Stimulated activated naive CD8-positive, alpha-beta T cell treated with anti-CD3 and anti-CD28 coated beads, Interleukin-15, amount 100 ng/mL, for 72 hours (primary cell): ENCODE measurements around the gene PPP1R1C.
"Not testable (repeated sequence)": the region's sequence is repeated elsewhere in the genome, so short reads cannot be mapped to it uniquely, and the experiment has no call there.

Experiments used
- ATAC-seq: fragments of 150-1000 bp; cut with Tn5 transposase; 2 replicates; pipeline ENCODE4 v1.10.0; 2021; ENCODE audit warnings: mild to moderate bottlenecking, moderate library complexity
- DNase-seq, 2 donors: peaks; one replicate each; pipeline ENCODE4 v3.0.0; 2021 to 2022
- H3K27ac Mint-ChIP-seq, 2 donors: one replicate each; pipeline ENCODE4 v1.8.0; 2022; ENCODE audit warnings: mild to moderate bottlenecking in 2 of 2, mixed read lengths in 2 of 2, moderate library complexity in 2 of 2
- H3K27me3 Mint-ChIP-seq: one replicate; pipeline ENCODE4 v1.8.0; 2022; ENCODE audit warnings: mixed read lengths
- H3K4me1 Mint-ChIP-seq: one replicate; pipeline ENCODE4 v1.8.0; 2022; ENCODE audit warnings: mild to moderate bottlenecking, mixed read lengths
- H3K4me3 Mint-ChIP-seq, 2 donors: one replicate each; pipeline ENCODE4 v1.8.0; 2022; ENCODE audit warnings: mild to moderate bottlenecking in 2 of 2, mixed read lengths in 2 of 2, moderate library complexity in 1 of 2
- H3K9me3 Mint-ChIP-seq, 2 donors: one replicate each; pipeline ENCODE4 v1.8.0; 2022; ENCODE audit warnings: mixed read lengths in 2 of 2

PPP1R1C gene

DNA sequence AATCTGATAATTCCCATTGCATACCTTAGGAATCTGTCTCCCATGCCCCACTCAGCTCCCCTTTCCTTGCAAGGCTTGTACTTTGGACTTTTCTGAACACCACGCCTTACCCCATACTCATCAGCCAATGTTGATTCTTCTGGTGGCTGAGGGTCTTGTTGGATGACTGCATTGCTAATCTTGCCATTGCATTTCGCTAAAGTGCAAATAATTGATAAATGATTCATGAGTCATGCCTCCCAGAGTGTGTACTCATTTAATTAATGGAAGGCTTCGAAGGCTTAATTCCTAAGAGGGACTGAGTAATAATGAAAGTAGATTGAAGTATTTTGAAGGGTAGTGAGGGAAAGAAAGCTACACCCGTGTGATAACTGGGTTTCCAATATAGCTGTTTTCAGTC, 28.0 kb upstream of the PPP1R1C start:
- H3K4me3 Mint-ChIP-seq, result no peak overlapping the region
- no peaks in the 10 kb centered on the region for H3K9me3 Mint-ChIP-seq
- peaks cover 12% of the 10 kb centered on the region for H3K4me1 Mint-ChIP-seq
- DNase-seq, result no peak
- ATAC-seq, result no peak
- peaks cover 20% of the 10 kb centered on the region for H3K27me3 Mint-ChIP-seq
- no peak overlapping the region for H3K27ac Mint-ChIP-seq

DNA sequence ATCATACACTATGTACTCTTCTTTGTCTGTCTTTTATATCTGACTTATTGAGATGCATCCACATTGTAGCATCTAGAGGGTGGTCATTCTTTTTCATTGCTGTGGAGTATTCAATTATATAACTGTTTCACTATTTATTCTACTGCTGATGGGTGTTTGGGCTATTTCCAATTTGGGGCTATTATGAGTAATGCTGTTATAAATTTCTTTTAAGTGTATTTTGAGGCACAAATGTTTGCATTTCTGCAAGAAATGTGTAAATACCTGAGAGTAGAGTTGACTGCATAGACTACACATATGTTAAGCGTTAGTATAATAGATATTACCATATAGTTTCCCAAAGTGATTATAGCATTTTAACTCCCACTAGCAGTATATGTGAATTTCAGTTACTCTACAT, 26.9 kb upstream of the PPP1R1C start:
- no peak overlapping the region for H3K27ac Mint-ChIP-seq
- no peak for ATAC-seq
- no peak for DNase-seq
- no peaks in the 10 kb centered on the region for H3K9me3 Mint-ChIP-seq
- H3K4me1 Mint-ChIP-seq, result peaks cover 9% of the 10 kb centered on the region
- no peak overlapping the region for H3K4me3 Mint-ChIP-seq
- H3K27me3 Mint-ChIP-seq, result peaks cover 14% of the 10 kb centered on the region

DNA sequence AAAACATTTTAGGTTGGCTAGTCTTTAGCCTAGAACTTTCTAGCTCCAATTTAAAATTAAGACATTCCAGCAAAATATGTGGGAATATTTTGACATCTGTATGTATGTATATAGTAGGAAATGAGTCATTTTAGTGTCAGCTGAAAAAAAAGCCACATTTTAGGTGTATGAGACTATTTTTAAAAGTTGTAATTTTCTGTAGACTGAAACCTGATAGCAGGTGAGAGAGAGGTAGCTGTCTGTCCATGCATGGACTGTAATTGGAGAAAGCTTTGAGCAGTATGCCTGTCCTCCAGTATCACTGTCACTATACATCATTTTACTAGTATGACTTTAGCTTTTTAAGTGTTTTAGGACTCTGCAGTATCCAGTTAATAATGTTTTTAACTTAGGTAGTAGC, 26.1 kb upstream of the PPP1R1C start:
- no peak overlapping the region for H3K4me3 Mint-ChIP-seq
- DNase-seq, result no peak
- peaks cover 1% of the 10 kb centered on the region for H3K4me1 Mint-ChIP-seq
- no peak for ATAC-seq
- H3K27me3 Mint-ChIP-seq, result peaks cover 14% of the 10 kb centered on the region
- H3K9me3 Mint-ChIP-seq, result no peaks in the 10 kb centered on the region
- no peak overlapping the region for H3K27ac Mint-ChIP-seq

DNA sequence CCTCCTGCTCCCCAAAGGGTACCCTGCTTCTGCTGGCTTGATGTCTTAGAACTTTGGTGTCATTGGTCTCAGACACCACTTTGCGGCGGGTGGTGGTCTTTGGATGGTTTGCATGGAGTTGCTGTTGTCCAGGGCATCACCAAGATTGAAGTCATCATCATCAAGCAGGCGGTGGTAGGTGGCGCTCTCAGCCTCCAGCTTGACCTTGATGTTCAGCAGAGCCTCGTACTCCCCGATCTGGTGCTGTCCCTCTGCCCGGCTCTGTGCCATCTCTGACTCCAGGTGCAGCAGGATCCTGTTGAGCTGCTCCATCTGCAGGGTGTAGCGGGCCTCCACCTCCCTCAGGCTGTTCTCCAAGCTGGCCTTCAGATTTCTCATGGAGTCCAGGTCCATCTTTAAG, 24.5 kb upstream of the PPP1R1C start:
- DNase-seq, ATAC-seq, H3K4me1 Mint-ChIP-seq, H3K4me3 Mint-ChIP-seq, H3K9me3 Mint-ChIP-seq, H3K27ac Mint-ChIP-seq: not testable (repeated sequence)
- peaks cover 14% of the 10 kb centered on the region for H3K27me3 Mint-ChIP-seq

DNA sequence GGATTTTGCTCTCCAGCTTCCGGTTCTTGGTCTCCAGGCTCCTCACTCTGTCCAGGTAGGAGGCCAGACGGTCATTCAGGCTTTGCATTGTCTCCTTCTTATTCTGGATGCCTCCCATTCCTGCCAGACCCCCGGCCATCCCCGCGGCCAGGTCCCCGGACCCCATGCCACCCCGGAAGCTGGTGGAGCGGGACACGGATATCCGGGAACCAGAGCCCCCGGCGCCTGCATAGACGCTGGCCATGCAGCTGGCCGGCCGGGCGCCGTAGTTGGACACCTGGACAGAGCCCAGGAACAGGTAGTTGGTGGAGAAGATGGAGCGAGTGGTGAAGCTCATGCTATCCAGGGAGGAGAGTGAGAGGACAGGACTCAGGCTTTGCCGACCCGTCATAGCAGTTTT, 23.5 kb upstream of the PPP1R1C start:
- no peak overlapping the region for H3K4me3 Mint-ChIP-seq
- H3K9me3 Mint-ChIP-seq, result peaks cover 0 to 6% of the 10 kb centered on the region in 2 donors
- no peak overlapping the region for H3K27ac Mint-ChIP-seq
- ATAC-seq (no peak), DNase-seq (no peak)
- peaks cover 19% of the 10 kb centered on the region for H3K27me3 Mint-ChIP-seq
- no peaks in the 10 kb centered on the region for H3K4me1 Mint-ChIP-seq

DNA sequence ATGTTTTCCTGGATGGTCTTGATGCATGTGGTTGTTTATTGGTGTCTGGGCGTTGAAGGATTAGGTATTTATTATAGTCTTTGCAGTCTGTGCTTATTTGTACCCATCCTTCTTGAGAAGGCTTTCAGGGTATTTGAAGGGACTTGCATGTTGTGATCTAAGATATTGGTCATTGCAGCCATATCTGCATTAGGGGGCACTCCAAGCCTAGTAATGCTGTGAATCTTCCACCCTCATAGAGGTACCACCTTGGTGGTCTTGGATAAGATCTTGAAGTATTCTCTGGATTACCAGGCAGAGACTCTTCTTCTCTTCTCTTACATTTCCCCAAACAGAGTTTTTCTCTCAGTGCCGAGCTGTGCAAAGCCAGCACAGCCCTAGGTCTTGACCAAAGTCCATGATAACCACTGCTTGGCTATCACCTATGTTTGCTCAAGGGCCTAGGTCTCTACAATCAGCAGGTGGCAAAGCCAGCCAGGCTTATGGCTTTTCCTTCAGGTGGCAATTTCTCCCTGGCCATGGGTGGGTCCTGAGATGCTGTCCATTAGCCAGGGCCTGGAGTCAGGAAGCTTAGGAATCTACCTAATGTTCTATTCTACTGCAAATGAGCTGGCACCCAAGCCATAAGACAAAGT, 15.4 kb upstream of the PPP1R1C start:
- Mint-ChIP-seq H3K9me3 (peaks cover 0 to 27% of the 10 kb centered on the region in 2 donors), H3K4me1 (no peaks in the 10 kb centered on the region), H3K4me3 (no peak overlapping the region), H3K27me3 (peaks cover 37% of the 10 kb centered on the region), H3K27ac (no peak overlapping the region)
- ATAC-seq, result no peak
- no peak for DNase-seq

DNA sequence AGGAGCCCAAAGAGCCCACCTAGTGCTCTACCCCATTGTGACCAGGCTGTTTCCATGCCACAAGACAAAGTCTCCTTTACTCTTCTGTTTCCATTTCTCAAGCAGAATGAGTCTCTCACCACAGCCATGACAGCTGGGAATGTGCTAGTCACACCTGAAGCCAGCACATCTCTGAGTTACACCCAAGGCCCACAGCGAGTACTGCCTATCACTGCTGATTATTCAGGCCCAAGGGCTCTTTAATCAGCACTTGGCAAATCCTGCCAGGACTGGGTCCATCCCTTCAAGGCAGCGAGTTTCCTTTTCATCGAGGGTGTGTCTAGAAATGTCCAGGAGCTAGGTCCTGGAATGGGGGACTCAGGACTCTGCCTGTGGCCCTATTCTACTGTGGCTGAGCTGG, 14.6 kb upstream of the PPP1R1C start:
- no peak overlapping the region for H3K27ac Mint-ChIP-seq
- DNase-seq (no peak), ATAC-seq (no peak)
- H3K27me3 Mint-ChIP-seq, result peaks cover 37% of the 10 kb centered on the region
- no peak overlapping the region for H3K4me3 Mint-ChIP-seq
- peaks cover 0 to 27% of the 10 kb centered on the region in 2 donors for H3K9me3 Mint-ChIP-seq
- no peaks in the 10 kb centered on the region for H3K4me1 Mint-ChIP-seq

DNA sequence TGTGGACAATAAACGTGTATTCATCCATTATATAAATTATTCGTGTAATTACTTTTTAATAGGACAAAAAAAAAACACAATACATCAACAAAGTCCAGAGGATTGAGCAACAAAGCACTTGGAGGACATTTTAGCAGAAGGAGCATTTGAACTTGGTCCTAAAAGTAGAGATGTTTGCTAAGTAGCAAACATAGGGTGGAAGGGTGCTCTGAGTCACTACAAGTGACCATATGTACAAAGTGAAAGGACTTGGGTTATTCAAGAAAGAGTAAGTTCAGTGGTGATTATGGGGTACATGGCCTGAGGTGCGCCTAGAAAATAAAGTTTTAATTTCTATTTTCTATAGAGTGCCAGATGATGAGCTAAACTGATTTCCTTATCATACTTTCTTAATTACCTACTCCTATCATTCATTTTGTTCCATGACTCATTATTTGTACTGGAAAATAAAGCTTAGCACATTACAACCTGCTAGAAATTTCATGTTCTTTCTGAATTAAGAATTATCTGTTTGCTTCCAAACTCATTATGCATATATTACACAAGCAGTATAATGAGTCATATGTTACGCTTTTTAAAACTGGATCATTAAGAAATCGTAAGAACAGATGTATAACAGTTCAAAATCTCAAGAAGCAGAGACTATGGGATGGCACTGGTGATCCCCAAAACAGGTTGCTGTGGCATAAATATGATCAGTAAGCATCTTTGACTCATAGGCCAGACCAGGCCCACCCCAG, 13.1 kb upstream of the PPP1R1C start:
- H3K4me3 Mint-ChIP-seq, result no peak overlapping the region
- peaks cover 28% of the 10 kb centered on the region for H3K27me3 Mint-ChIP-seq
- no peak for DNase-seq
- ATAC-seq, result no peak
- H3K9me3 Mint-ChIP-seq, result peaks cover 0 to 17% of the 10 kb centered on the region in 2 donors
- H3K27ac Mint-ChIP-seq, result no peak overlapping the region
- no peaks in the 10 kb centered on the region for H3K4me1 Mint-ChIP-seq

DNA sequence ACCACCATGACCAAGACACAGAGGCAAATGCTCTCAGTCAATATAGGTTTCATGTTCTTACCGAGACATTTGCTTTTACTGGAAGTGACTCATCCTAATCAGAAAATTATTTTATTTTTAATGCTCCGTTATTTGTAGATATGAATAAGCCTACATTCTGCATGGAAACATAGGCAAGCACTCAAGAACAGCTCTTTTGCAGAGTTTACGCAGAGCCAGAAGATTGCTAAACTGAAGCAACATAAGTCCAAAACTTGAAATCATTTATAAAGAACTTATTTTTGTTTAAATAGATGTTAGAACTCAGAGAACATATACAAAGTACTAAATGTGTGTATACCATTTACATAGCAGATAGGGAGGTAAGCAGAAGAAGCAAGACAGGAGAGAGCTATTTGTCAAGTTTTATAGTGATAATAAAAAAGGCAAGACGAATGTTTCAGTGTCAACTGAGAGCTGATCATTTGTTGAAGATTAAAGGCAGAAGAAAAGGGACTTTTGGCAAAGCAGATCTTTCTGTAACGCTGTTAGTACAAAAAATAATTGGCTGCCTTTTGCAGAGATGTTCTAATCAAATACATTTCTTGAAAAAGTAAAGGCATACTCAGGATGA, 12.4 kb upstream of the PPP1R1C start:
- no peak for ATAC-seq
- Mint-ChIP-seq H3K4me1 (peaks cover 6% of the 10 kb centered on the region), H3K4me3 (no peak overlapping the region), H3K27me3 (peaks cover 21% of the 10 kb centered on the region), H3K9me3 (peaks cover 0 to 14% of the 10 kb centered on the region in 2 donors), H3K27ac (no peak overlapping the region)
- DNase-seq, result no peak

DNA sequence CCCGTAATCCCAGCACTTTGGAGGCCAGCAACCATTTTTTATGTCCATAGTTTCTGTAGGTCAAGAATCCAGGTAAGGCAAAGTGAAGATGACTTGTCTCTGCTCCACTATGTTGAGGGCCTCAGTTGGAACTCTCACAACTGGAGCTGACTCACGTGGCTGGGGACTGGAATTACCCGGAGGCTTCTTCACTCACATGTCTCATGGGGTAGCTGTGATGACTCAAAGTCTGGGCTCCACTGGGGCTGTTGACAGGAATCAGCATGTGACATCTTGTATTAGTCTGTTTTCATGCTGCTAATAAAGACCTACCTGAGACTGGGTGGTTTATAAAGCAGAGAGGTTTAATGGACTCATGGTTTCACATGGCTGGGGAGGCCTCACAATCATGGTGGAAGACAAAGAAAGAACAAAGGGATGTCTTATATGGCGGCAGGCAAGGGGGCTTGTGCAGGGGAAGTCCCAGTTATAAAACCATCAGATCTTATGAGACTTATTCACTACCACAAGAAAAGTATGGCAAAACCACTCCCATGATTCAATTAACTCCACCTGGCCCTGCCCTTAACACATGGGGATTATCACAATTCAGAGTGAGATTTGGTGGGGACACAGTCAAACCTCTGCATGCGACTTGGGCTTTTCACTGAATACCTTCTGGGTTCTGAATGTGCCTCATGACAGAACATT, 7.8 kb upstream of the PPP1R1C start:
- peak; percentile 88 for ATAC-seq
- H3K27me3 Mint-ChIP-seq, result no peaks in the 10 kb centered on the region
- H3K4me1 Mint-ChIP-seq, result peaks cover 10% of the 10 kb centered on the region
- H3K9me3 Mint-ChIP-seq, result peaks cover 0 to 5% of the 10 kb centered on the region in 2 donors
- peak; percentile 8 to 62 for DNase-seq
- H3K27ac Mint-ChIP-seq, result peak overlapping the region; percentile 3 to 84
- H3K4me3 Mint-ChIP-seq, result no peak overlapping the region

DNA sequence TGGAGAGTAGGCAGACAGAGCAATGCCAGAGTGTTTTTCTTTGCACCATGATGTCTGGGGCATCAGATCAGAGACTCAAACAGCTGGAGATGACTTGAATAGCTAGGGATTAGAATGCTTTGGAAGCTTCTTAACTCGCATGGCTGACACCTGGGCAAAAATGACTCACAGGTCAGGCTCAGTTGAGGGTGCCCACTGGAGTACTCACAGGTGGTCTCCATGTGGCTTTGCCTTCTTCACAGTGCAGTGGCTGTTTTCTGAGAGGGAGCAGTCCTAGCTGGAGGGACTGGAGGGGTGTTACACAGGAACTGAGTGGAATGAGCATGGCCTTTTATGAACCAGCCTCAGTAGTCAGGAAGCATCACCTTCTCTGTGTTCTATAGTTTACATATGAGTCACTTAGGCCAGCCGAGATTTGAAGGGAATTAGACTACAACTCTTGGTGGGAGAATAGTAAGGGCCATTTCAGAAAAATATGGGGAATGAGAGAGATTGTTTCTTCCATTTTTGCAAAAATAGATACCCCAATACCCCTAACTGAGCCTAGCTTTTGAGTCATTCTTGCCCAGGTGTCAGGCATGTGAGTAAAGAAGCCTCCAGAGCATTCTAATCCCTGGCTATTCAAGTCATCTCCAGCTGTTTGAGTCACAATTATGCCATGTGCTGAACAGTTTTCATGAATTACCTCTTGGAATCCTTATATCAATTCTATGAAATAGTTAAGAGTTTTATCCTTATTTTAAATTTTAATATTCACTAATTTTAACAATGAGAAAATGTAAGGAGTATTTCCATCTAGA, 7.1 kb upstream of the PPP1R1C start:
- H3K27ac Mint-ChIP-seq, result no peak overlapping the region

DNA sequence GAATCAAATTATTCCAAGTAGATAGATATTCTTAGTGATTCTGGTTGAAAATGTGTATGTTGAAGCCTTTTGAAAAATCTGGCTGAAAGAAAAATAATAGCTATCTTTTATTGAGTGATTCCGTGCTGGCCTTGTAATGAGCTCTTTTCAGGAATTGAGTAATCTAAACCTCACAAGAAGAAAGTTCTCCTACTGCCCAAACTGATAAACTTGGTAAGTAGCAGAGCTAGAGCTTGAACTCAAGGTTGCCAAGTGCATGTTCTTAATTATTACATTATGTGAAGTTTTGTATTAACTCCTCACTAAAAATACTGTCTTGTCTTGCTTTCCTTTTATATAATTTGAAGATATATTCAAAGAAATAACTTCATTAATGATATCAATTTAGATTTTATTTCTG, 1.6 kb upstream of the PPP1R1C start:
- no peaks in the 10 kb centered on the region for H3K4me1 Mint-ChIP-seq
- H3K9me3 Mint-ChIP-seq, result peaks cover 0 to 5% of the 10 kb centered on the region in 2 donors
- no peak overlapping the region for H3K4me3 Mint-ChIP-seq
- no peaks in the 10 kb centered on the region for H3K27me3 Mint-ChIP-seq
- no peak for DNase-seq
- ATAC-seq, result no peak
- no peak overlapping the region for H3K27ac Mint-ChIP-seq

More for the DNA sequence above, 7.1 kb upstream of the PPP1R1C start:
- Mint-ChIP-seq H3K4me1 (peaks cover 10% of the 10 kb centered on the region), H3K4me3 (no peak overlapping the region), H3K27me3 (no peaks in the 10 kb centered on the region), H3K9me3 (peaks cover 0 to 5% of the 10 kb centered on the region in 2 donors)
- DNase-seq (no peak), ATAC-seq (peak; percentile 53)

DNA sequence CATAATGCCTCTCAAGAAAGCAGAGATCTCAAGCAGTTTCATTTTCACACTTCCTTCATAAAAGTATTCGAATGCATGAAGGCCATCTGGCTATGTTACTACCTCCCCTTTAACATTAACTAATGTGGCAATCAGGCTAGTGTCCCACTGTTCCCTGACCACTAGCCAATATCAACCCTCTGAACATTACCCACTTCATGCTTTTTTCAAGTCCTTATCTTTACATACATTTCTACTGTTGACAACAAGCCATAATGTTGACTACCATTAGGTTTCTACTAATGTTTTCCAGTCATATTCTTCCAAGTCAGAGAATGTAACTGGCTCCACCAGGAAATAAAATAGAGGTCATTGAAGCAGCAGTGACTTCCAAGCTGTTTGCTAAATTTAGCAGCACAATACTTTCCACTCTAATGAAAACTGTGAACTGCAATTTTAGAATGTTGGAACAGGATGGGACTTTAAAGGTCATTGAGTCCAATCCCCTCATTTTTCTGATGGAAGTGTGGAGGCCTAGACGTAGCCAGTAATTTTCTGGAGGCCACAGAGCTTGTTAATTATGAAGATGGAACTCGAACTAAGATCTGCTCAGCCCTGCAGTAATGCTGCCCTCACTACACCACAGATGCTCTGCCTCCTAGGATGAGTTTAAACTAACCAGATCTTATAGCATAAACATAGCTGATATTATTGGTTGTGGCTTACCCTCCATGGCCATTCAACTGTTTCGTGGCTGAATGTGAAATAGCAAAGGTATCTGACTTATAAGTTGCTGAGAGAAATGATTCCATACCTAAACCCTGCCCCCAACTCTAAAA, 630 bp upstream of the PPP1R1C start:
- ATAC-seq, result no peak
- Mint-ChIP-seq H3K4me1 (no peaks in the 10 kb centered on the region), H3K27ac (no peak overlapping the region), H3K9me3 (no peaks in the 10 kb centered on the region), H3K4me3 (no peak overlapping the region), H3K27me3 (no peaks in the 10 kb centered on the region)
- no peak for DNase-seq

DNA sequence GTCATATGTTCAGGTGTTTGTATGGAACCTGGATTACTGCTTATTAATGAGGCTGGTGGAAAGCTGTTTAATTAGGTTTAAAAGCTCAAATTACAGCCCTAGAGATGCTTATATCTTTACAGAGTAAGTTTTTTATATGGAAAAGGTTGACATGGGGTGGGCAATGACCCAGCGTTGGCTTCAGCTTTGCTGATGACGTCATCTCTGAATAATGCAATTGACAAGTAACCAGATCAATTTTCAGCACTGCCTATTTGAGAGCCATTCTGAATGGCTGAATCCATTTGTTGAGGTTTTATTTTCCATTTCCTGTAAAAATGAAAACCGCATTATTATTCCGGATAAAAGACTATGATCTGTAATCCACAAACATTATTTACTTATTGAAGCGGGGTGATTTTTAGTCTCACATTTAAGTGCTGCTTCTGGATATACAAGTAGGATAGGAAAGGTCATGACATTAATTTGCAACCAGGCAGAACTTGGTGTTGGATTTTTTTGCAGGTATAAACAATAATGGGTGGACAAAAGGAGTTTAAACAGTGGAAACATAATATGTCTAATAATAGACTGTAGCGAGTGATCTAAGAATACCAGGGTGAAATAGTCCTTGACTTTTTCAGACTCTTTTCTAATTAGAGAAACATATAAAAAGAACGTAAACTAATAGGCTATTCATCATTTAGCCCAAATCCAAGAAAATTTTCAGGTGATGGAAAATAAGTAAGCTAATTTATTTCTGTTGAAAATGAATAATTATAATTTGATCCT, 2.7 kb downstream of the PPP1R1C start:
- no peak for DNase-seq
- Mint-ChIP-seq H3K27ac (no peak overlapping the region), H3K9me3 (no peaks in the 10 kb centered on the region), H3K27me3 (no peaks in the 10 kb centered on the region), H3K4me1 (no peaks in the 10 kb centered on the region), H3K4me3 (no peak overlapping the region)
- ATAC-seq, result no peak
